ENCODE results near the gene ARPC2.

ARPC2 gene

DNA sequence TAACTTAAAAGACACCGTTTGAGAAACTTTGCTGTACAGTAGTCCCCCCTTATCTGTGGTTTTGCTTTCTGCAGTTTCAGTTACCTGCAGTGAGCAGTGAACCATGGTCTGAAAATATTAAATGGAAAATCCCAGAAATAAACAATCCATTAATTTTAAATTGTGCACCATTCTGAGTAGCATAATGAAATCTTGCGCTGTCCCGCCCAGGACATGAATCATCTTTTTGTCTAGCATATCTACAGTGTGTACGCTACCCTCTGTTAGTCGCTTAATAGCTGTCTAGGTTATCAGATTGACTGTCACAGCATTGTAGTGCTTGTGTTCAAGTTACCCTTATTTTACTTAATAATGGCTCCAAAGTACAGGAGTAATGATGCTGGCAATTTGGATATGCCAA is 6.1 kb downstream of the ARPC2 start:
- Histone ChIP-seq H3K79me2 (ENCODE audit: insufficient read depth, low read depth) (peaks cover 97% of the 10 kb centered on the region), H3K4me3 (IDR thresholded peaks at IDR 0.05; ENCODE audit: insufficient read depth, low read depth, low read length) (no peak overlapping the region), H3K27ac (no peak overlapping the region), H3K4me1 (ENCODE audit: low read depth, poor library complexity, severe bottlenecking) (peaks cover 82% of the 10 kb centered on the region), H4K20me1 (ENCODE audit: insufficient read depth) (peaks cover 19% of the 10 kb centered on the region), H3K9ac (no peak overlapping the region), H3K27me3 (ENCODE audit: insufficient read depth, low read depth) (no peaks in the 10 kb centered on the region), H2AFZ (ENCODE audit: low read depth) (no peak overlapping the region), H3K36me3 (ENCODE audit: insufficient read depth) (peaks cover 9% of the 10 kb centered on the region; the same call in 1 of the 2 replicates), H3K4me2 (peak overlapping the region; percentile 69)
- TF ChIP-seq, protein P1, sequence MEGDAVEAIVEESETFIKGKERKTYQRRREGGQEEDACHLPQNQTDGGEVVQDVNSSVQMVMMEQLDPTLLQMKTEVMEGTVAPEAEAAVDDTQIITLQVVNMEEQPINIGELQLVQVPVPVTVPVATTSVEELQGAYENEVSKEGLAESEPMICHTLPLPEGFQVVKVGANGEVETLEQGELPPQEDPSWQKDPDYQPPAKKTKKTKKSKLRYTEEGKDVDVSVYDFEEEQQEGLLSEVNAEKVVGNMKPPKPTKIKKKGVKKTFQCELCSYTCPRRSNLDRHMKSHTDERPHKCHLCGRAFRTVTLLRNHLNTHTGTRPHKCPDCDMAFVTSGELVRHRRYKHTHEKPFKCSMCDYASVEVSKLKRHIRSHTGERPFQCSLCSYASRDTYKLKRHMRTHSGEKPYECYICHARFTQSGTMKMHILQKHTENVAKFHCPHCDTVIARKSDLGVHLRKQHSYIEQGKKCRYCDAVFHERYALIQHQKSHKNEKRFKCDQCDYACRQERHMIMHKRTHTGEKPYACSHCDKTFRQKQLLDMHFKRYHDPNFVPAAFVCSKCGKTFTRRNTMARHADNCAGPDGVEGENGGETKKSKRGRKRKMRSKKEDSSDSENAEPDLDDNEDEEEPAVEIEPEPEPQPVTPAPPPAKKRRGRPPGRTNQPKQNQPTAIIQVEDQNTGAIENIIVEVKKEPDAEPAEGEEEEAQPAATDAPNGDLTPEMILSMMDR (conservative IDR thresholded peaks at IDR 0.05; ENCODE audit: low read depth, low read length): no peak

DNA sequence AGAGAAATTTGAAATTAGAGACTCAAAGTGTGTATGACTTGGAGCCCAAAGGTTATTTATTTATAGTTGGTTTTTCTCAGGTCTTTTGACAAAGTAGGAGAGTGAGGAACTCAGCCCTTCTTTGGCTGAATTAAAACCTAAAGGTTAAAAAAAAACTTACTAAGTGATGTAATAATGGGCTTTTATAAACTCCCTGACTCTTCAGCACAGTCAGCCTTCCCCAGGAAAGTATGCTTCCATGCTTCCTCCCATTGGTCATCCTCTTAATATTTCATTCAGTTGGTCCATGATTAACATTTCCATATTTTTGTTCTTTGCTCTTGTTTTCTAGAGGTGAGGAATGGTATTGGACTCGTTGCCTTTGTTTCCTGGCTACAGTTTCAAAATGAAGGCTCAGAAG is 7.2 kb downstream of the ARPC2 start:
- no peak overlapping the region for H3K4me2 ChIP-seq
- H3K4me3 ChIP-seq (IDR thresholded peaks at IDR 0.05; ENCODE audit: insufficient read depth, low read depth, low read length): no peak overlapping the region
- H4K20me1 ChIP-seq (ENCODE audit: insufficient read depth): peaks cover 15% of the 10 kb centered on the region
- H3K27me3 ChIP-seq (ENCODE audit: insufficient read depth, low read depth): no peaks in the 10 kb centered on the region
- no peak overlapping the region for H2AFZ ChIP-seq (ENCODE audit: low read depth)
- H3K4me1 ChIP-seq (ENCODE audit: low read depth, poor library complexity, severe bottlenecking): peaks cover 84% of the 10 kb centered on the region
- peaks cover 9% of the 10 kb centered on the region; the same call in 1 of the 2 replicates for H3K36me3 ChIP-seq (ENCODE audit: insufficient read depth)
- TF ChIP-seq, protein P1 (conservative IDR thresholded peaks at IDR 0.05; ENCODE audit: low read depth, low read length): no peak
- H3K9ac ChIP-seq: no peak overlapping the region
- H3K79me2 ChIP-seq (ENCODE audit: insufficient read depth, low read depth): peaks cover 86% of the 10 kb centered on the region
- H3K27ac ChIP-seq: no peak overlapping the region

DNA sequence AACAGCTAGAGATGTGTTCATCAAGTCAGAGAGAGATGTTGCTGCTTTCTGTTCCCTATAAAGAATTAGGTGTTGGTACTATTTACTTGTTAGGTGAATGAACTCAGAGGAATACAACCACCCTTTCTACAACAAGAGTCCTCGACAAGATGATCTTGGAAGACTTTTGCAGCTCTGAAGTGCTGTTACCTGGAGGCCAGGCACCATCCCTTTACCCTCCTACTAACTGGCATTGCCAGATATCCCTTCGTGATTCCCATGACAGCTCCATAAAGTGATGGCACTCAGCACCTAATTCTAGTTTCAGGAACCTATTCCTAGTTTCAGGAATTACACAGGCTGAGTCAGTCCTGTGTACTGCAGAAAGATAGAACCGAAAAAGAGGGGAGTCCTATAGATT is 9.9 kb downstream of the ARPC2 start:
- Histone ChIP-seq H3K27ac (no peak overlapping the region), H3K4me1 (ENCODE audit: low read depth, poor library complexity, severe bottlenecking) (peaks cover 82% of the 10 kb centered on the region), H3K4me3 (IDR thresholded peaks at IDR 0.05; ENCODE audit: insufficient read depth, low read depth, low read length) (no peak overlapping the region), H2AFZ (ENCODE audit: low read depth) (no peak overlapping the region), H3K79me2 (ENCODE audit: insufficient read depth, low read depth) (peaks cover 73% of the 10 kb centered on the region), H4K20me1 (ENCODE audit: insufficient read depth) (peaks cover 13% of the 10 kb centered on the region), H3K36me3 (ENCODE audit: insufficient read depth) (peaks cover 24% of the 10 kb centered on the region), H3K27me3 (ENCODE audit: insufficient read depth, low read depth) (no peaks in the 10 kb centered on the region), H3K9ac (no peak overlapping the region), H3K4me2 (no peak overlapping the region)
- TF ChIP-seq, protein P1 (conservative IDR thresholded peaks at IDR 0.05; ENCODE audit: low read depth, low read length): no peak

DNA sequence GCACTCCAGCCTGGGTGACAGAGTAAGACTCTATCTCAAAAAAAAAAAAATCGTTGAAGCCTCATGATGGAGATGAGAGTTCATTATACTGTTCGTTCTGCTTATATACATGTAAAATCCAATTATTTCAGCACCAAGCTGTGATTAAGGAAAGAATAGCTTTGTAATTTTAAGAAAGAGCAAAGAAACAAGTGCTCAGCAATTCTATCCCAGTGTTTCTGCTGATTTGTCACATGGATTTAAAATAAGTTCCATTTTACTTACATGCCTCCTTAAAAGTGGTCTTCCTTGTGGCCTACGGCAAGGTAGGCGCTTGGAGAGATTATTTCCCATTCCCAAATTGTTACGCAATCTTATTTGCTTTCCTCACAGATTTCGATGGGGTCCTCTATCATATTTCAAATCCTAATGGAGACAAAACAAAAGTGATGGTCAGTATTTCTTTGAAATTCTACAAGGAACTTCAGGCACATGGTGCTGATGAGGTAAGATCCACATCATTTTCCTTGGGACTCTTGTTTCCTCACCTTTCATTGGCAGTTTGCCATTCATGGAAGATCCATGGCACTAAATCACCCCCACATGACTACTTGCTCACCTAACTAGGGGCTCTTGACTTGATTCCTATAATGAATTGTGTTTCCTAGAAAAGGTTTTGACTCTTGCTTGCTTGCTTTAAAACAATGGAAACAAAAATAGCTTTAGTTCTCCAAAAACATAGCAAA is 11.5 kb downstream of the ARPC2 start:
- Histone ChIP-seq H4K20me1 (ENCODE audit: insufficient read depth) (peaks cover 5% of the 10 kb centered on the region; the same call in 1 of the 2 replicates), H3K36me3 (ENCODE audit: insufficient read depth) (peaks cover 27% of the 10 kb centered on the region), H3K4me2 (peak overlapping the region; percentile 63), H3K9ac (peak overlapping the region; percentile 7; the same call in 1 of the 2 replicates), H3K4me1 (ENCODE audit: low read depth, poor library complexity, severe bottlenecking) (peaks cover 66% of the 10 kb centered on the region), H3K27ac (peak overlapping the region; percentile 85), H3K4me3 (IDR thresholded peaks at IDR 0.05; ENCODE audit: insufficient read depth, low read depth, low read length) (no peak overlapping the region), H3K27me3 (ENCODE audit: insufficient read depth, low read depth) (no peaks in the 10 kb centered on the region), H3K79me2 (ENCODE audit: insufficient read depth, low read depth) (peaks cover 67% of the 10 kb centered on the region), H2AFZ (ENCODE audit: low read depth) (no peak overlapping the region)
- TF ChIP-seq, protein P1 (conservative IDR thresholded peaks at IDR 0.05; ENCODE audit: low read depth, low read length): no peak
